Kidney (tissue), 14 donors: ENCODE data around the gene RSRC1. TPM values are rescaled to one million over a fixed set of nuclear protein-coding genes. Genes with fewer than 3 reads are reported as not detected.

ENCODE experiments used
- DNase-seq, 5 donors: peaks; one replicate each; pipeline ENCODE4 v3.0.0-alpha.2; 2013 to 2020
- FAIRE-seq: peaks from 2 replicates; lab custom pipeline; 2012; peaks lifted over from hg19 to GRCh38; lab: Jason Lieb, UNC
- H3K27ac ChIP-seq, 2 donors: one replicate each; pipeline ENCODE4 v1.7.0; 2013; ENCODE audit warnings: low read depth in 2 of 2, low read length in 2 of 2, inconsistent platforms in 1 of 2
- H3K27me3 ChIP-seq: one replicate; pipeline ENCODE4 v1.7.1; 2013; ENCODE audit warnings: low read length, inconsistent platforms; ENCODE audit not compliant: control insufficient read depth, insufficient read depth
- H3K36me3 ChIP-seq, 3 donors: one replicate each; pipeline versions ENCODE4 v1.7.0 to v1.7.1; 2013; ENCODE audit warnings: low read length in 3 of 3, control low read depth in 1 of 3, inconsistent platforms in 1 of 3; ENCODE audit not compliant: insufficient read depth in 3 of 3, control insufficient read depth in 2 of 3
- H3K4me1 ChIP-seq, 3 donors: one replicate each; pipeline versions ENCODE4 v1.7.0 to v1.7.1; 2013; ENCODE audit warnings: low read length in 3 of 3, inconsistent platforms in 1 of 3, low read depth in 1 of 3; ENCODE audit not compliant: control insufficient read depth in 2 of 3, insufficient read depth in 2 of 3
- H3K4me3 ChIP-seq, 3 donors: one replicate each; pipeline versions ENCODE4 v1.7.0 to v1.8.1; 2013; ENCODE audit warnings: low read length in 3 of 3, control low read depth in 1 of 3, inconsistent platforms in 1 of 3
- H3K9ac ChIP-seq, 3 donors: one replicate each; pipeline versions ENCODE4 v1.7.0 to v1.7.1; 2013; ENCODE audit warnings: low read length in 3 of 3, control low read depth in 1 of 3, inconsistent platforms in 1 of 3
- H3K9me3 ChIP-seq, 3 donors: one replicate each; pipeline versions ENCODE4 v1.7.0 to v1.7.1; 2013; ENCODE audit warnings: low read length in 3 of 3, control low read depth in 1 of 3, inconsistent platforms in 1 of 3; ENCODE audit not compliant: control insufficient read depth in 2 of 3, insufficient read depth in 1 of 3
- intact Hi-C: fragments of 100-400 bp; cut with DNase I; formaldehyde crosslinking; loops from one replicate; pipeline ENCODE4 v1.11.1; 2022
- polyA plus RNA-seq: library from polyadenylated mRNA; stranded (reverse); fragments of 350-450 nt; fragmentation: Illumina TruSeq; extraction: RNeasy Lipid Tissue Mini Kit (QIAGEN cat#74804); gene quantifications from one replicate; pipeline ENCODE4 v1.2.3, GENCODE V29; 2014; ENCODE audit warnings: low read depth, low replicate concordance; ENCODE audit not compliant: insufficient read depth
- total RNA-seq: library from RNA; stranded (reverse); fragmentation: NEBNext Ultra II Directional; extraction: Animal tissue kit (Norgen Biotek cat#: 25700); gene quantifications from one replicate; pipeline ENCODE4 v1.2.1, GENCODE V29; 2021
- TF ChIP-seq, protein P1 (sequence below): IDR thresholded peaks from 3 replicates; pipeline ENCODE4 v1.5.1; 2012; ENCODE audit warnings: mild to moderate bottlenecking, moderate library complexity, borderline replicate concordance; ENCODE audit not compliant: insufficient read depth; ENCODE audit errors: extremely low read depth
- donor health status: control.
- donor health status: control.
- donor health status: control.
- donor health status: control.
- donor health status: control.
- donor health status: DM: yes; HTN: yes; CAD: no.
- donor health status: Normal renal cell carcinoma (clear cell type).

RSRC1 gene
- total and polyA plus RNA-seq, 2 donors from 2014 or later = 14.3 to 33.8 TPM

DNA sequence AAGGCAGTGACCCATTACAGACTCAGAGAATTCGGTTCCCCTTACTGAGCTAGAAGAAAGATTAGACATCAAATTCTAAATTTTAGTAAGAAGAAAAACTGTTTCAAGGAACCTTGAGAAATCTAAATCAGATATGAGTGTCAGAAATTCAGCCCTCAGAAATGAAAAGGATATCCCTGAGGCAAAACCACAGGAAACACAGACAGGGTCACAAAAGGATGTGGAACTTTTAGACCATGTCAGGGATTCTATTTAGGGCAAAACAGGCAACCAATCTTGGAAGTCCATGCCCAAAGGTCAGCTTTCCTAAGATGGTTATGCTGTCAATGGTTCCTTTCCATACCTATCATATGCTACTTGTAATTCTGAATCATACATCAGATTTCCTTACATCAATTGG lies 35.3 kb upstream of the RSRC1 start:
- DNase-seq (no peak), FAIRE-seq (no peak)
- H3K27ac ChIP-seq = no peak overlapping the region
- no peaks in the 10 kb centered on the region for H3K9me3 ChIP-seq
- intact Hi-C loops = no loop called here
- TF ChIP-seq, protein P1, sequence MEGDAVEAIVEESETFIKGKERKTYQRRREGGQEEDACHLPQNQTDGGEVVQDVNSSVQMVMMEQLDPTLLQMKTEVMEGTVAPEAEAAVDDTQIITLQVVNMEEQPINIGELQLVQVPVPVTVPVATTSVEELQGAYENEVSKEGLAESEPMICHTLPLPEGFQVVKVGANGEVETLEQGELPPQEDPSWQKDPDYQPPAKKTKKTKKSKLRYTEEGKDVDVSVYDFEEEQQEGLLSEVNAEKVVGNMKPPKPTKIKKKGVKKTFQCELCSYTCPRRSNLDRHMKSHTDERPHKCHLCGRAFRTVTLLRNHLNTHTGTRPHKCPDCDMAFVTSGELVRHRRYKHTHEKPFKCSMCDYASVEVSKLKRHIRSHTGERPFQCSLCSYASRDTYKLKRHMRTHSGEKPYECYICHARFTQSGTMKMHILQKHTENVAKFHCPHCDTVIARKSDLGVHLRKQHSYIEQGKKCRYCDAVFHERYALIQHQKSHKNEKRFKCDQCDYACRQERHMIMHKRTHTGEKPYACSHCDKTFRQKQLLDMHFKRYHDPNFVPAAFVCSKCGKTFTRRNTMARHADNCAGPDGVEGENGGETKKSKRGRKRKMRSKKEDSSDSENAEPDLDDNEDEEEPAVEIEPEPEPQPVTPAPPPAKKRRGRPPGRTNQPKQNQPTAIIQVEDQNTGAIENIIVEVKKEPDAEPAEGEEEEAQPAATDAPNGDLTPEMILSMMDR = no peak
- no peaks in the 10 kb centered on the region for H3K36me3 ChIP-seq
- no peak overlapping the region for H3K4me3 ChIP-seq
- no peaks in the 10 kb centered on the region for H3K4me1 ChIP-seq
- no peak overlapping the region for H3K9ac ChIP-seq
- H3K27me3 ChIP-seq = no peaks in the 10 kb centered on the region

DNA sequence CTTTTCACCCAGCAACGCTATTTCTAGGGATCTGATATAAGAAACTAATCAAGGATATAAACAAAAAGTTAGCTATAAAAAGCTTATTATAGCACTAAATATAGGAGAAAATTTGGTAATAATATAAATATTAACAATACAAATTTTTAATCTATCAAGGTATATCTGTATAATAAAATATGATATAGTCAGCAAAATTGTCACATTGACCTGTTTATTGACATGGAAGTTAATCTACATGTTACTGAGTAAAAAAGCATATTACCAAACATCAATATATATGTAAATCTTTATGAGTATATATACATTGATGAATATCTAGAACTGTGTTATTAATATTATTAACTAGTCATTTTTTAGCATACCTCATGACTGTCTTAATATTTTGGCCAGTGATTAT lies 30.3 kb upstream of the RSRC1 start:
- FAIRE-seq (no peak), DNase-seq (no peak)
- no peaks in the 10 kb centered on the region for H3K36me3 ChIP-seq

DNA sequence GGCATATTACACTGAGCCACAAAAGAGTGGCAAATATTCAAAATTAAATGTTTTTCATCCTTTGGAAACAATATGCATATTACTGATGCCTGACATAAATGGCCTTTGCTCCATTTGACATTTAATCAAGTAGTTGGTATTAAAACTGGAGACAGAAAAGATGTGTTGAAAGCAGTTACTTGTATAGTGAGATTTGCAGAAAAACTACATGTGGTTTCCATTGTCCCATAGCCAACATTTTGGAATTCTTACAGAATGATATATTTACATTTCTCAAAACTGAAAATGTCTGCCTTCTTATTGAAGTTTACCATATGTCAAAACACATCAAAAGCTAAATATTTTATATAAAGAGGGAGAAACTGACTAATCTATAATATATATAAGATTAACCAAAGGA lies 25.2 kb upstream of the RSRC1 start:
- DNase-seq (no peak), FAIRE-seq (no peak)
- peaks cover under 1% of the 10 kb centered on the region for H3K27me3 ChIP-seq
- TF ChIP-seq, protein P1 = no peak
- no peak overlapping the region for H3K9ac ChIP-seq
- no peak overlapping the region for H3K4me3 ChIP-seq
- H3K4me1 ChIP-seq = no peaks in the 10 kb centered on the region
- intact Hi-C loops = no loop called here
- H3K27ac ChIP-seq = no peak overlapping the region
- H3K9me3 ChIP-seq = no peaks in the 10 kb centered on the region
- H3K36me3 ChIP-seq = no peaks in the 10 kb centered on the region

More for the DNA sequence above, 30.3 kb upstream of the RSRC1 start:
- Histone ChIP-seq H3K4me3 (no peak overlapping the region), H3K9ac (no peak overlapping the region), H3K9me3 (no peaks in the 10 kb centered on the region), H3K27me3 (no peaks in the 10 kb centered on the region), H3K27ac (no peak overlapping the region), H3K4me1 (no peaks in the 10 kb centered on the region)
- intact Hi-C loops = no loop called here
- TF ChIP-seq, protein P1 = no peak

DNA sequence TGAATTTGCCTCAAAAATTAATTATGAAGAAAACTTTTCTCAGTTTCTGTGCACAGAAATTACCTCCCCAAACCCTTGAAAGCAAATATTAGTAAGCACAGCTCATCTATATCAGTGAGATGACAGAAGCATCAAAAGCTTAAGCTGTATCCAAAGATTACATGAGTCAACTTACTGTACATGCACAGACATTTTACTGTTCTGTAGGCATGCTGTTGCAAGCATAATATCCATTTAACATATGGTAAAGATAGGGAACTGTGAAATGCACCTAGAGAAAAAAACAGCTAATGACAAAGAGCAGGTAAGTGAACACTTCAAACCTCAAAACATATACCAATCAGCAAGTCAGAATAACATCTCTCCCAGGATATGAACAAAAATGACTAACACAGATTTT lies 24.5 kb upstream of the RSRC1 start:
- Histone ChIP-seq H3K4me3 (no peak overlapping the region), H3K27ac (no peak overlapping the region), H3K9me3 (no peaks in the 10 kb centered on the region), H3K9ac (no peak overlapping the region), H3K27me3 (peaks cover 5% of the 10 kb centered on the region), H3K4me1 (no peaks in the 10 kb centered on the region), H3K36me3 (no peaks in the 10 kb centered on the region)
- DNase-seq = no peak
- intact Hi-C loops = no loop called here
- TF ChIP-seq, protein P1 = no peak
- FAIRE-seq = no peak
